K562 (cell line): ENCODE measurements around the gene SLC39A6. TPM values are rescaled to one million over a fixed set of nuclear protein-coding genes. Genes with fewer than 3 reads are reported as not detected.

Experiments
- ARID1B ChIP-seq: fragments of 450-650 bp; IDR thresholded peaks from 2 replicates; pipeline ENCODE4 v1.6.1; 2016; ENCODE audit warnings: antibody characterized with exemption, mild to moderate bottlenecking, inconsistent platforms
- BHLHE40 ChIP-seq: IDR thresholded peaks from 2 replicates; pipeline ENCODE4 v1.6.1; 2011; ENCODE audit warnings: low read length, improper control_type of control experiment
- KLF13 ChIP-seq: fragments of 450-650 bp; IDR thresholded peaks from 2 replicates; pipeline ENCODE4 v1.6.1; 2016; ENCODE audit warnings: missing genetic modification characterization, low read depth, mild to moderate bottlenecking, missing compliant biosample characterization, moderate library complexity, borderline replicate concordance
- PCBP2 ChIP-seq: fragments of 200-400 bp; formaldehyde crosslinking; IDR thresholded peaks from 2 replicates; pipeline ENCODE4 v1.6.1; 2018; ENCODE audit warnings: low read length, low read depth, mild to moderate bottlenecking, moderate library complexity; ENCODE audit not compliant: poor library complexity, severe bottlenecking
- RHOXF2B ChIP-seq: fragments of 250-450 bp; sonication (Bioruptor Pico); conservative IDR thresholded peaks from 2 replicates; pipeline ENCODE4 v1.5.1; 2021
- SRSF1 ChIP-seq: fragments of 200-400 bp; formaldehyde crosslinking; IDR thresholded peaks from 2 replicates; pipeline ENCODE4 v1.6.1; 2017; ENCODE audit warnings: mild to moderate bottlenecking, low read depth, low read length, moderate library complexity
- ZFPM2 ChIP-seq: fragments of 250-450 bp; sonication (Bioruptor Pico); IDR thresholded peaks from 2 replicates; pipeline ENCODE4 v1.5.1; 2022; ENCODE audit warnings: mild to moderate bottlenecking
- ZNF282 ChIP-seq: sonication (generic); formaldehyde crosslinking; IDR thresholded peaks from 2 replicates; pipeline ENCODE4 v1.8.1; 2023; ENCODE audit warnings: missing genetic modification reagents
- ZNF408 ChIP-seq: fragments of 250-450 bp; sonication (Bioruptor Pico); IDR thresholded peaks from 2 replicates; pipeline ENCODE4 v1.4.0; 2020; ENCODE audit warnings: low read depth, mild to moderate bottlenecking, moderate library complexity
- ZNF436 ChIP-seq: fragments of 250-450, 450-650 bp; sonication (Bioruptor Pico); formaldehyde crosslinking; IDR thresholded peaks from 2 replicates; pipeline ENCODE4 v1.7.0; 2020; ENCODE audit warnings: mild to moderate bottlenecking
- ZNF780A ChIP-seq: fragments of 250-450 bp; sonication (Bioruptor Pico); IDR thresholded peaks from 2 replicates; pipeline ENCODE4 v1.5.0; 2021; ENCODE audit warnings: mild to moderate bottlenecking
- polyA plus RNA-seq, 8 experiments: library from polyadenylated mRNA; depleted of rRNA in 4 of 8; stranded (reverse) in 5 of 8; unstranded in 3 of 8; fragments of >200 nt; fragmentation: Nextera tagmentation in 2 of 8; fragmentation: Illumina TruSeq in 1 of 8; extraction: Ambion mirVana in 2 of 8; extraction: Trizol in 1 of 8; gene quantifications; 2 replicates each; pipeline versions ENCODE4 v1.2.1 to v1.2.3, GENCODE V29; 2011 to 2014; ENCODE audit warnings: inconsistent platforms in 1 of 8, missing spikeins in 1 of 8
- total RNA-seq, 7 experiments: library from RNA; depleted of rRNA in 6 of 7; stranded (reverse); fragments of >200 nt in 6 of 7; fragmentation: Illumina TruSeq in 2 of 7; extraction: Trizol in 2 of 7; gene quantifications; 2 replicates each; pipeline versions ENCODE4 v1.2.1 to v1.2.3, GENCODE V29; 2011 to 2021; ENCODE audit warnings: low replicate concordance in 1 of 7
- TF ChIP-seq, protein P1 (sequence below): fragments of 450-650 bp; formaldehyde crosslinking; IDR thresholded peaks from 2 replicates; pipeline ENCODE4 v1.4.0; 2020; ENCODE audit warnings: mild to moderate bottlenecking, moderate library complexity
- TF ChIP-seq, protein P2 (sequence below), 2 experiments: fragments of 450-650 bp in 1 of 2; sonication (generic) in 1 of 2; formaldehyde crosslinking; conservative IDR thresholded peaks; 2 replicates each; pipeline versions ENCODE4 v1.4.0 to v1.8.1; 2020 to 2022; ENCODE audit warnings: mild to moderate bottlenecking in 1 of 2, missing genetic modification reagents in 1 of 2

Gene SLC39A6
- total and polyA plus RNA-seq, 9 of the 15 experiments (the other 6 are each of a cell fraction or from before 2014, with no cell fraction given): 5.6 to 23.8 (median 17.4) TPM

DNA sequence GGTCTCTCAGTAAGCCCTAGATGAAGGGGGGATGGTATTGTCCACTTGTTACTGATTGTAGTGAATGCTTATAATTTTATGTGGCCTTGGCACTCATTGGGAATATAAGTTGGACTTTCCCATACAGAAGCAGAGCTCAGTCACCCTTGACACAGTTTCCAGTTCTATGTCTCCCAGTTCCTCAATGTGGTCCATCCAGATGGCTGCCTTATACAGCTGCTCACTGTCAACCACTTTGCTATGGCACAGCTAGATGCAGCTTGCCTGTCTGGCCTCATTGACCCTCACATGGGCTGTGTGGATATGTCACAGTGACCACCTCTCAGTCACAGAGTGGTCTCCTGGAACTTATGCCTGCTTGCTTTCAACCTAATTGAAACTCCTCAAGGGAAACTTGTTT is 21.7 kb downstream of the SLC39A6 start (continued):
- no peak for TF ChIP-seq PCBP2
- TF ChIP-seq ZNF780A: no peak
- no peak for TF ChIP-seq KLF13
- TF ChIP-seq, protein P1, sequence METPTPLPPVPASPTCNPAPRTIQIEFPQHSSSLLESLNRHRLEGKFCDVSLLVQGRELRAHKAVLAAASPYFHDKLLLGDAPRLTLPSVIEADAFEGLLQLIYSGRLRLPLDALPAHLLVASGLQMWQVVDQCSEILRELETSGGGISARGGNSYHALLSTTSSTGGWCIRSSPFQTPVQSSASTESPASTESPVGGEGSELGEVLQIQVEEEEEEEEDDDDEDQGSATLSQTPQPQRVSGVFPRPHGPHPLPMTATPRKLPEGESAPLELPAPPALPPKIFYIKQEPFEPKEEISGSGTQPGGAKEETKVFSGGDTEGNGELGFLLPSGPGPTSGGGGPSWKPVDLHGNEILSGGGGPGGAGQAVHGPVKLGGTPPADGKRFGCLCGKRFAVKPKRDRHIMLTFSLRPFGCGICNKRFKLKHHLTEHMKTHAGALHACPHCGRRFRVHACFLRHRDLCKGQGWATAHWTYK (CRISPR knock-in tag): no peak
- no peak for TF ChIP-seq ZFPM2 (CRISPR knock-in tag)
- TF ChIP-seq SRSF1: no peak
- TF ChIP-seq, protein P2, sequence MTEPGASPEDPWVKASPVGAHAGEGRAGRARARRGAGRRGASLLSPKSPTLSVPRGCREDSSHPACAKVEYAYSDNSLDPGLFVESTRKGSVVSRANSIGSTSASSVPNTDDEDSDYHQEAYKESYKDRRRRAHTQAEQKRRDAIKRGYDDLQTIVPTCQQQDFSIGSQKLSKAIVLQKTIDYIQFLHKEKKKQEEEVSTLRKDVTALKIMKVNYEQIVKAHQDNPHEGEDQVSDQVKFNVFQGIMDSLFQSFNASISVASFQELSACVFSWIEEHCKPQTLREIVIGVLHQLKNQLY (CRISPR knock-in tag; conservative IDR thresholded peaks at IDR 0.05): no peak
- no peak for TF ChIP-seq ZNF436 (CRISPR knock-in tag)
- TF ChIP-seq RHOXF2B (CRISPR knock-in tag): no peak
- no peak for TF ChIP-seq BHLHE40
- no peak for TF ChIP-seq ZNF408 (CRISPR knock-in tag)
- TF ChIP-seq ARID1B: no peak
- no peak for TF ChIP-seq ZNF282 (CRISPR knock-in tag)
